GM18519 (cell line): ENCODE results near the gene HCRTR2.
"Not testable (repeated sequence)": the region's sequence is repeated elsewhere in the genome, so short reads cannot be mapped to it uniquely, and the experiment has no call there.

Experiments
- ATAC-seq: cut with Tn5 transposase; IDR thresholded peaks from one replicate; pipeline ENCODE4 v1.9.1; 2021; ENCODE audit warnings: mild to moderate bottlenecking, moderate library complexity; ENCODE audit not compliant: unreplicated experiment, low FRiP score

The HCRTR2 gene

GRCh38 chr6:55174211-55175026 lies at the start of gene HCRTR2:
Gene HCRTR2 (plus strand): TSS chr6:55174515. CDS start chr6:55174588, 73 bp downstream.
- no peak for ATAC-seq

- no peak for ATAC-seq
Measured at GRCh38 chr6:55130806-55131324, 43.5 kb upstream of the HCRTR2 start.

GRCh38 chr6:55131616-55132015 lies 42.7 kb upstream of the HCRTR2 start:
- no peak for ATAC-seq

- no peak for ATAC-seq
Measured at GRCh38 chr6:55136916-55137315, 37.4 kb upstream of the HCRTR2 start.

- no peak for ATAC-seq
Measured at GRCh38 chr6:55137929-55138693, 36.2 kb upstream of the HCRTR2 start.

- ATAC-seq = no peak
Measured at GRCh38 chr6:55141611-55142010, 32.7 kb upstream of the HCRTR2 start.

GRCh38 chr6:55142610-55143009 lies 31.7 kb upstream of the HCRTR2 start:
- no peak for ATAC-seq

GRCh38 chr6:55153284-55153683 lies 21.0 kb upstream of the HCRTR2 start:
- ATAC-seq = no peak

GRCh38 chr6:55158784-55159183 lies 15.5 kb upstream of the HCRTR2 start:
- ATAC-seq = not testable (repeated sequence)

- ATAC-seq = no peak
Measured at GRCh38 chr6:55167860-55168259, 6.5 kb upstream of the HCRTR2 start.

- ATAC-seq = no peak
Measured at GRCh38 chr6:55175078-55176049, 1.0 kb downstream of the HCRTR2 start.

GRCh38 chr6:55176958-55177357 lies 2.6 kb downstream of the HCRTR2 start:
- ATAC-seq = no peak

- no peak for ATAC-seq
Measured at GRCh38 chr6:55180258-55180657, 5.9 kb downstream of the HCRTR2 start.

- no peak for ATAC-seq
Measured at GRCh38 chr6:55182016-55182650, 7.8 kb downstream of the HCRTR2 start.

- no peak for ATAC-seq
Measured at GRCh38 chr6:55184782-55185530, 10.6 kb downstream of the HCRTR2 start.

GRCh38 chr6:55198715-55199114 lies 24.4 kb downstream of the HCRTR2 start:
- ATAC-seq = no peak

- no peak for ATAC-seq
Measured at GRCh38 chr6:55199239-55199638, 24.9 kb downstream of the HCRTR2 start.

- no peak for ATAC-seq
Measured at GRCh38 chr6:55208478-55209458, 34.5 kb downstream of the HCRTR2 start.
